ENCODE data around the gene PRKCE. TPM values are rescaled to one million over a fixed set of nuclear protein-coding genes. Genes with fewer than 3 reads are reported as not detected.

Gene PRKCE
- total and polyA plus RNA-seq, 2 experiments from 2014 or later = 0.94 to 1.2 TPM

DNA sequence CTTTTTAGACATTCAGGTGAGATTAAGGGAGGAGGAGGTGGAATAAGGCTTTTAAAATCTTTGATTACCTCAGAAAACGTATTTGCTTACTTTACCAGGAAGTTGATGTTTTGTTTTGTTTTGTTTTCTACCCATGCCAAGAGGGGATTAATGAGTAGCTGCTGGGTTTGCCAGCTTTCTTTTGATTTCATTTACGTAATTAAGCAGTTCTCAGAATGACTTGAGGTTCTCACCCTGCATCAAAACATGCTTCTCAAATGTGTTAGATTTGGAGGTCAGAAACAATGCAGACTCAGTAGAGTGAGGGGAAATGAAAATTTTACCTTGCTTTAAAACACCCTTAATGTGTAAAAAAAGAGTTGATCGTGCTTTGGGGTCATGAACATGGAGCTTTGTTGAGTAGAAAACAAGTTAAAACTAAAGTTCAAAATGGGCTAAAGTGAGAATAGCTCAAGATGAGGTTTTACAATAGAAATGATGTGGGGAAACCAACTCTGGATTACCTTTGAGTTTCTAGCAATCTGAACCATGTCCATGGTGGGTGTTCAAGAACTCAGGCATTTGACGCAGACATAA lies 428.6 kb downstream of the PRKCE start:
- no peaks in the 10 kb centered on the region for H3K79me2 ChIP-seq (replicated peaks; ENCODE audit: insufficient read depth)
- no peak overlapping the region for H3K4me3 ChIP-seq
- Mint-ChIP-seq H3K4me1 (no peaks in the 10 kb centered on the region), H3K9me3 (no peaks in the 10 kb centered on the region), H3K36me3 (ENCODE audit: low read depth) (no peaks in the 10 kb centered on the region), H3K4me3 (no peak overlapping the region), H3K27me3 (ENCODE audit: insufficient read depth, low read depth, poor library complexity) (peaks cover 3% of the 10 kb centered on the region), H3K27ac (no peak overlapping the region)
- ATAC-seq (no peak), DNase-seq (ENCODE audit: low spot score) (no peak)
- H2AFZ ChIP-seq = no peak overlapping the region
- no peak overlapping the region for H3K27ac ChIP-seq (ENCODE audit: low read depth)
- H3K36me3 ChIP-seq (ENCODE audit: insufficient read depth) = no peaks in the 10 kb centered on the region
- H3K9me2 ChIP-seq (ENCODE audit: insufficient read depth) = peaks cover 7% of the 10 kb centered on the region; the same call in 1 of the 2 replicates
- H3K4me1 ChIP-seq (ENCODE audit: insufficient read depth) = no peaks in the 10 kb centered on the region
- no peaks in the 10 kb centered on the region for H3K27me3 ChIP-seq (ENCODE audit: insufficient read depth)
- no peak overlapping the region for H3K4me2 ChIP-seq
- no peaks in the 10 kb centered on the region for H4K20me1 ChIP-seq (replicated peaks; ENCODE audit: insufficient read depth)
- no peak for TF ChIP-seq EZH2phosphoT487 (IDR thresholded peaks at IDR 0.05; ENCODE audit: unreplicated experiment)
- TF ChIP-seq EZH2 (IDR thresholded peaks at IDR 0.05; ENCODE audit: low read depth, unreplicated experiment) = no peak
- TF ChIP-seq ZNF114 (CRISPR knock-in tag; IDR thresholded peaks at IDR 0.05) = no peak
- no peak for TF ChIP-seq NANOG (IDR thresholded peaks at IDR 0.05; ENCODE audit: borderline replicate concordance)
- TF ChIP-seq STAT1 (IDR thresholded peaks at IDR 0.05; ENCODE audit: unreplicated experiment) = no peak
- TF ChIP-seq REST (IDR thresholded peaks at IDR 0.05; ENCODE audit: unreplicated experiment) = no peak
- TF ChIP-seq JUNB (IDR thresholded peaks at IDR 0.05; ENCODE audit: unreplicated experiment) = no peak
- TF ChIP-seq ZNF331 (CRISPR knock-in tag; IDR thresholded peaks at IDR 0.05; ENCODE audit: low read depth) = no peak
- no peak for TF ChIP-seq POLR2AphosphoS5 (IDR thresholded peaks at IDR 0.05; ENCODE audit: low read depth)
- no peak for TF ChIP-seq CREB1 (CRISPR knock-in tag; IDR thresholded peaks at IDR 0.05; ENCODE audit: low read depth)
- TF ChIP-seq ZNF462 (CRISPR knock-in tag; IDR thresholded peaks at IDR 0.05) = no peak
- TF ChIP-seq, protein P1, sequence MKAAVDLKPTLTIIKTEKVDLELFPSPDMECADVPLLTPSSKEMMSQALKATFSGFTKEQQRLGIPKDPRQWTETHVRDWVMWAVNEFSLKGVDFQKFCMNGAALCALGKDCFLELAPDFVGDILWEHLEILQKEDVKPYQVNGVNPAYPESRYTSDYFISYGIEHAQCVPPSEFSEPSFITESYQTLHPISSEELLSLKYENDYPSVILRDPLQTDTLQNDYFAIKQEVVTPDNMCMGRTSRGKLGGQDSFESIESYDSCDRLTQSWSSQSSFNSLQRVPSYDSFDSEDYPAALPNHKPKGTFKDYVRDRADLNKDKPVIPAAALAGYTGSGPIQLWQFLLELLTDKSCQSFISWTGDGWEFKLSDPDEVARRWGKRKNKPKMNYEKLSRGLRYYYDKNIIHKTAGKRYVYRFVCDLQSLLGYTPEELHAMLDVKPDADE (IDR thresholded peaks at IDR 0.05) = no peak
- TF ChIP-seq, protein P2, sequence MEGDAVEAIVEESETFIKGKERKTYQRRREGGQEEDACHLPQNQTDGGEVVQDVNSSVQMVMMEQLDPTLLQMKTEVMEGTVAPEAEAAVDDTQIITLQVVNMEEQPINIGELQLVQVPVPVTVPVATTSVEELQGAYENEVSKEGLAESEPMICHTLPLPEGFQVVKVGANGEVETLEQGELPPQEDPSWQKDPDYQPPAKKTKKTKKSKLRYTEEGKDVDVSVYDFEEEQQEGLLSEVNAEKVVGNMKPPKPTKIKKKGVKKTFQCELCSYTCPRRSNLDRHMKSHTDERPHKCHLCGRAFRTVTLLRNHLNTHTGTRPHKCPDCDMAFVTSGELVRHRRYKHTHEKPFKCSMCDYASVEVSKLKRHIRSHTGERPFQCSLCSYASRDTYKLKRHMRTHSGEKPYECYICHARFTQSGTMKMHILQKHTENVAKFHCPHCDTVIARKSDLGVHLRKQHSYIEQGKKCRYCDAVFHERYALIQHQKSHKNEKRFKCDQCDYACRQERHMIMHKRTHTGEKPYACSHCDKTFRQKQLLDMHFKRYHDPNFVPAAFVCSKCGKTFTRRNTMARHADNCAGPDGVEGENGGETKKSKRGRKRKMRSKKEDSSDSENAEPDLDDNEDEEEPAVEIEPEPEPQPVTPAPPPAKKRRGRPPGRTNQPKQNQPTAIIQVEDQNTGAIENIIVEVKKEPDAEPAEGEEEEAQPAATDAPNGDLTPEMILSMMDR (conservative IDR thresholded peaks at IDR 0.05; ENCODE audit: low read depth in 2 of 2) = no peak
- no peaks in the 10 kb centered on the region for H3F3A ChIP-seq (replicated peaks; ENCODE audit: low read depth)
